SK-N-SH treated with all-trans-retinoic acid at 6 μM for 48 hours (cell line): ENCODE data around the gene CDK14.

Experiments used
- ATAC-seq: fragments of 200-7000 bp; cut with Tn5 transposase; 3 replicates; pipeline ENCODE4 v1.9.1; 2020; ENCODE audit warnings: mild to moderate bottlenecking, moderate library complexity
- ARNTL ChIP-seq: fragments of 450-650 bp; formaldehyde crosslinking; IDR thresholded peaks from 2 replicates; pipeline ENCODE4 v1.5.0; 2020; ENCODE audit warnings: low read depth, mild to moderate bottlenecking, moderate library complexity, borderline replicate concordance
- BACH2 ChIP-seq: fragments of 250-450 bp; sonication (Bioruptor Pico); IDR thresholded peaks from 2 replicates; pipeline ENCODE4 v1.9.0; 2021; ENCODE audit warnings: mild to moderate bottlenecking, borderline replicate concordance
- CSDC2 ChIP-seq: fragments of 250-450 bp; sonication (Bioruptor Pico); IDR thresholded peaks from 2 replicates; pipeline ENCODE4 v1.5.0; 2020; ENCODE audit warnings: mild to moderate bottlenecking, moderate library complexity
- CSRNP3 ChIP-seq: fragments of 250-450 bp; sonication (Bioruptor Pico); IDR thresholded peaks from 2 replicates; pipeline ENCODE4 v1.5.1; 2021; ENCODE audit warnings: mild to moderate bottlenecking, moderate library complexity
- ESRRG ChIP-seq: fragments of 250-450 bp; sonication (Bioruptor Pico); IDR thresholded peaks from 2 replicates; pipeline ENCODE4 v1.6.1; 2021; ENCODE audit warnings: mild to moderate bottlenecking
- GLIS3 ChIP-seq: fragments of 250-450 bp; sonication (Bioruptor Pico); IDR thresholded peaks from 2 replicates; pipeline ENCODE4 v1.5.0; 2020; ENCODE audit warnings: mild to moderate bottlenecking, moderate library complexity
- ISL1 ChIP-seq: fragments of 250-450 bp; sonication (Bioruptor Pico); IDR thresholded peaks from 2 replicates; pipeline ENCODE4 v2.1.2; 2022; ENCODE audit warnings: mild to moderate bottlenecking, moderate library complexity
- PATZ1 ChIP-seq: fragments of 250-450 bp; sonication (Bioruptor Pico); IDR thresholded peaks from 2 replicates; pipeline ENCODE4 v1.8.0; 2020; ENCODE audit warnings: mild to moderate bottlenecking, moderate library complexity, borderline replicate concordance
- POU6F1 ChIP-seq: fragments of 250-450 bp; sonication (Bioruptor Pico); IDR thresholded peaks from 2 replicates; pipeline ENCODE4 v1.8.0; 2021; ENCODE audit warnings: low read depth, mild to moderate bottlenecking, moderate library complexity, borderline replicate concordance
- PPARA ChIP-seq: fragments of 250-450 bp; sonication (Bioruptor Pico); IDR thresholded peaks from 2 replicates; pipeline ENCODE4 v1.5.0; 2020; ENCODE audit warnings: mild to moderate bottlenecking, borderline replicate concordance
- RARB ChIP-seq: fragments of 250-450 bp; sonication (Bioruptor Pico); IDR thresholded peaks from 2 replicates; pipeline ENCODE4 v1.8.0; 2021; ENCODE audit warnings: mild to moderate bottlenecking, moderate library complexity
- TCF4 ChIP-seq: fragments of 250-450 bp; sonication (Bioruptor Pico); IDR thresholded peaks from 2 replicates; pipeline ENCODE4 v1.8.0; 2021; ENCODE audit warnings: mild to moderate bottlenecking, moderate library complexity, borderline replicate concordance
- TOX ChIP-seq: fragments of 250-450 bp; sonication (Bioruptor Pico); IDR thresholded peaks from 2 replicates; pipeline ENCODE4 v1.8.0; 2021; ENCODE audit warnings: mild to moderate bottlenecking, moderate library complexity, borderline replicate concordance
- TSHZ2 ChIP-seq: fragments of 250-450 bp; sonication (Bioruptor Pico); IDR thresholded peaks from 2 replicates; pipeline ENCODE4 v1.5.0; 2020; ENCODE audit warnings: mild to moderate bottlenecking, moderate library complexity
- ZC3H10 ChIP-seq: fragments of 250-450 bp; sonication (Bioruptor Pico); IDR thresholded peaks from 2 replicates; pipeline ENCODE4 v1.5.1; 2021; ENCODE audit warnings: mild to moderate bottlenecking, moderate library complexity
- ZFP3 ChIP-seq: fragments of 250-450 bp; sonication (Bioruptor Pico); IDR thresholded peaks from 2 replicates; pipeline ENCODE4 v1.5.0; 2020; ENCODE audit warnings: mild to moderate bottlenecking, moderate library complexity
- ZNF565 ChIP-seq: fragments of 450-650 bp; formaldehyde crosslinking; conservative IDR thresholded peaks from 2 replicates; pipeline ENCODE4 v1.5.0; 2020; ENCODE audit warnings: low read depth, mild to moderate bottlenecking, moderate library complexity
- ZNF70 ChIP-seq: fragments of 450-650 bp; formaldehyde crosslinking; IDR thresholded peaks from 2 replicates; pipeline ENCODE4 v1.5.0; 2020; ENCODE audit warnings: mild to moderate bottlenecking, moderate library complexity
- ZNF8 ChIP-seq: fragments of 450-650 bp; formaldehyde crosslinking; IDR thresholded peaks from 2 replicates; pipeline ENCODE4 v1.5.0; 2020; ENCODE audit warnings: mild to moderate bottlenecking, moderate library complexity

The CDK14 gene

GRCh38 chr7:90654718-90655427 lies 58.8 kb downstream of the CDK14 start:
- TF ChIP-seq GLIS3 (CRISPR knock-in tag) = no peak
- peak; percentile 98 for TF ChIP-seq ZNF8 (CRISPR knock-in tag)
- no peak for TF ChIP-seq ZNF565 (CRISPR knock-in tag)
- no peak for TF ChIP-seq RARB
- TF ChIP-seq CSDC2 (CRISPR knock-in tag) = no peak
- ATAC-seq = peak; percentile 11

GRCh38 chr7:90655566-90655965 lies 59.4 kb downstream of the CDK14 start:
- TF ChIP-seq ZNF565 (CRISPR knock-in tag) = no peak
- no peak for TF ChIP-seq ESRRG (CRISPR knock-in tag)
- no peak for TF ChIP-seq ZFP3 (CRISPR knock-in tag)
- peak; percentile 60 for TF ChIP-seq ZC3H10 (CRISPR knock-in tag)
- TF ChIP-seq PATZ1 = peak; percentile 36; the same call in 1 of the 2 replicates
- TF ChIP-seq RARB = no peak
- 0 out of 2 replicates have a peak, but pooled peaks have one; percentile 68 for TF ChIP-seq TOX (CRISPR knock-in tag)
- peak; percentile 85 for TF ChIP-seq ISL1 (CRISPR knock-in tag)
- TF ChIP-seq TSHZ2 (CRISPR knock-in tag) = no peak
- TF ChIP-seq, all 23 proteins: peak for 4

GRCh38 chr7:90657481-90657880 lies 61.4 kb downstream of the CDK14 start:
- TF ChIP-seq ZFP3 (CRISPR knock-in tag) (no peak), PPARA (CRISPR knock-in tag) (no peak), RARB (no peak), GLIS3 (CRISPR knock-in tag) (no peak), ZNF70 (CRISPR knock-in tag) (no peak), ZNF565 (CRISPR knock-in tag) (no peak), CSDC2 (CRISPR knock-in tag) (no peak), PATZ1 (no peak), POU6F1 (no peak), ZNF8 (CRISPR knock-in tag) (no peak), TCF4 (CRISPR knock-in tag) (no peak), TOX (CRISPR knock-in tag) (no peak), ARNTL (CRISPR knock-in tag) (no peak), BACH2 (CRISPR knock-in tag) (no peak), CSRNP3 (CRISPR knock-in tag) (no peak), ESRRG (CRISPR knock-in tag) (no peak), TSHZ2 (CRISPR knock-in tag) (no peak), ISL1 (CRISPR knock-in tag) (no peak)
- no peak for ATAC-seq

More at GRCh38 chr7:90655566-90655965, 59.4 kb downstream of the CDK14 start:
- peak; percentile 91 for ATAC-seq
